K562 (cell line): ENCODE measurements around the gene VIPR1. TPM values are rescaled to one million over a fixed set of nuclear protein-coding genes. Genes with fewer than 3 reads are reported as not detected.

Experiments
- CC2D1A ChIP-seq: fragments of 450-650 bp; IDR thresholded peaks from 2 replicates; pipeline ENCODE4 v1.6.1; 2017; ENCODE audit warnings: mild to moderate bottlenecking
- CREB1 ChIP-seq, 2 experiments: sonication (generic) in 1 of 2; formaldehyde crosslinking in 1 of 2; IDR thresholded peaks; 2 replicates each; pipeline versions ENCODE4 v1.6.1 to v1.8.0; 2012 to 2022; ENCODE audit warnings: inconsistent platforms in 1 of 2, mild to moderate bottlenecking in 1 of 2, missing genetic modification reagents in 1 of 2, moderate library complexity in 1 of 2
- DPF2 ChIP-seq: fragments of 450-650 bp; IDR thresholded peaks from 2 replicates; pipeline ENCODE4 v1.6.1; 2016
- FOXA1 ChIP-seq: fragments of 450-650 bp; IDR thresholded peaks from 2 replicates; pipeline ENCODE4 v1.6.1; 2016; ENCODE audit warnings: mild to moderate bottlenecking, borderline replicate concordance
- FOXO4 ChIP-seq: fragments of 450-650 bp; formaldehyde crosslinking; IDR thresholded peaks from 2 replicates; pipeline ENCODE4 v1.4.0; 2020; ENCODE audit warnings: mild to moderate bottlenecking, moderate library complexity
- FUS ChIP-seq: fragments of 200-400 bp; formaldehyde crosslinking; optimal IDR thresholded peaks from 2 replicates; pipeline ENCODE3; 2017; ENCODE audit warnings: low read depth, low read length
- IFI16 ChIP-seq: fragments of 250-450 bp; sonication (Bioruptor Pico); IDR thresholded peaks from 2 replicates; pipeline ENCODE4 v2.1.2; 2022; ENCODE audit warnings: mild to moderate bottlenecking, inconsistent platforms
- L3MBTL2 ChIP-seq: fragments of 450-650 bp; IDR thresholded peaks from 2 replicates; pipeline ENCODE4 v1.6.1; 2016; ENCODE audit warnings: mild to moderate bottlenecking, moderate library complexity
- LARP7 ChIP-seq: fragments of 450-650 bp; IDR thresholded peaks from 2 replicates; pipeline ENCODE4 v1.6.1; 2016
- MIER1 ChIP-seq: fragments of 450-650 bp; IDR thresholded peaks from 2 replicates; pipeline ENCODE4 v1.6.1; 2016; ENCODE audit warnings: antibody characterized with exemption, mild to moderate bottlenecking, low read depth
- MNT ChIP-seq, 2 experiments: fragments of 450-650 bp; conservative IDR thresholded peaks; 2 replicates each; pipeline ENCODE4 v1.6.1; 2017; ENCODE audit warnings: mild to moderate bottlenecking in 2 of 2, moderate library complexity in 2 of 2
- NR2F6 ChIP-seq: fragments of 450-650 bp; formaldehyde crosslinking; IDR thresholded peaks from 2 replicates; pipeline ENCODE4 v1.4.0; 2020; ENCODE audit warnings: mild to moderate bottlenecking
- NRF1 ChIP-seq, 2 experiments: fragments of 450-650 bp; IDR thresholded peaks in 1 of 2; conservative IDR thresholded peaks in 1 of 2; 2 replicates each; pipeline ENCODE4 v1.6.1; 2014; ENCODE audit warnings: mild to moderate bottlenecking in 2 of 2
- PHB2 ChIP-seq: fragments of 450-650 bp; IDR thresholded peaks from 2 replicates; pipeline ENCODE4 v1.6.1; 2017; ENCODE audit warnings: low read depth
- PHF20 ChIP-seq: fragments of 450-650 bp; IDR thresholded peaks from 2 replicates; pipeline ENCODE4 v1.6.1; 2018; ENCODE audit not compliant: partially characterized antibody
- SAP30 ChIP-seq: fragments of 200-600 bp; sonication (generic); IDR thresholded peaks from 2 replicates; pipeline ENCODE4 v1.6.1; 2012; ENCODE audit warnings: borderline replicate concordance, low read depth, mild to moderate bottlenecking, moderate library complexity, low read length, control low read depth, inconsistent platforms; ENCODE audit not compliant: insufficient read depth, poor library complexity, severe bottlenecking
- THAP12 ChIP-seq: fragments of 250-450 bp; sonication (Bioruptor Pico); IDR thresholded peaks from 2 replicates; pipeline ENCODE4 v1.9.0; 2021; ENCODE audit warnings: mild to moderate bottlenecking, inconsistent platforms
- polyA plus RNA-seq, 8 experiments: library from polyadenylated mRNA; depleted of rRNA in 4 of 8; stranded (reverse) in 5 of 8; unstranded in 3 of 8; fragments of >200 nt; fragmentation: Nextera tagmentation in 2 of 8; fragmentation: Illumina TruSeq in 1 of 8; extraction: Ambion mirVana in 2 of 8; extraction: Trizol in 1 of 8; gene quantifications; 2 replicates each; pipeline versions ENCODE4 v1.2.1 to v1.2.3, GENCODE V29; 2011 to 2014; ENCODE audit warnings: inconsistent platforms in 1 of 8, missing spikeins in 1 of 8
- total RNA-seq, 7 experiments: library from RNA; depleted of rRNA in 6 of 7; stranded (reverse); fragments of >200 nt in 6 of 7; fragmentation: Illumina TruSeq in 2 of 7; extraction: Trizol in 2 of 7; gene quantifications; 2 replicates each; pipeline versions ENCODE4 v1.2.1 to v1.2.3, GENCODE V29; 2011 to 2021; ENCODE audit warnings: low replicate concordance in 1 of 7
- TF ChIP-seq, protein P1 (sequence below): fragments of 450-650 bp; IDR thresholded peaks from 2 replicates; pipeline ENCODE4 v1.6.1; 2016
- TF ChIP-seq, protein P2 (sequence below): fragments of 250-450 bp; sonication (Bioruptor Pico); IDR thresholded peaks from 2 replicates; pipeline ENCODE4 v1.8.0; 2022; ENCODE audit warnings: moderate library complexity, mild to moderate bottlenecking, inconsistent platforms

Gene VIPR1
- total and polyA plus RNA-seq, 9 of the 15 experiments (the other 6 are each of a cell fraction or from before 2014, with no cell fraction given) = 0.04 to 0.38 (median 0.12) TPM; not detected in 3

- no peak for TF ChIP-seq NRF1 (conservative IDR thresholded peaks at IDR 0.05 in 1 of 2, IDR thresholded peaks at IDR 0.05 in 1 of 2)
- TF ChIP-seq PHB2 = no peak
- TF ChIP-seq LARP7 = no peak
- TF ChIP-seq IFI16 (CRISPR knock-in tag) = no peak
- TF ChIP-seq L3MBTL2 = no peak
- no peak for TF ChIP-seq CREB1 (IDR thresholded peaks at IDR 0.05)
- no peak for TF ChIP-seq CREB1 (CRISPR knock-in tag; IDR thresholded peaks at IDR 0.05)
- no peak for TF ChIP-seq FUS
- TF ChIP-seq FOXA1 = no peak
- no peak for TF ChIP-seq PHF20
- TF ChIP-seq MNT (conservative IDR thresholded peaks at IDR 0.05) = no peak
- no peak for TF ChIP-seq FOXO4 (CRISPR knock-in tag)
- no peak for TF ChIP-seq NR2F6 (CRISPR knock-in tag)
- TF ChIP-seq CC2D1A = peak; percentile 1; the same call in 1 of the 2 replicates
- peak; percentile 59 for TF ChIP-seq DPF2
- no peak for TF ChIP-seq THAP12 (CRISPR knock-in tag)
- TF ChIP-seq MIER1 = no peak
- TF ChIP-seq, protein P1, sequence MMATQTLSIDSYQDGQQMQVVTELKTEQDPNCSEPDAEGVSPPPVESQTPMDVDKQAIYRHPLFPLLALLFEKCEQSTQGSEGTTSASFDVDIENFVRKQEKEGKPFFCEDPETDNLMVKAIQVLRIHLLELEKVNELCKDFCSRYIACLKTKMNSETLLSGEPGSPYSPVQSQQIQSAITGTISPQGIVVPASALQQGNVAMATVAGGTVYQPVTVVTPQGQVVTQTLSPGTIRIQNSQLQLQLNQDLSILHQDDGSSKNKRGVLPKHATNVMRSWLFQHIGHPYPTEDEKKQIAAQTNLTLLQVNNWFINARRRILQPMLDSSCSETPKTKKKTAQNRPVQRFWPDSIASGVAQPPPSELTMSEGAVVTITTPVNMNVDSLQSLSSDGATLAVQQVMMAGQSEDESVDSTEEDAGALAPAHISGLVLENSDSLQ = 0 out of 2 replicates have a peak, but pooled peaks have one; percentile 1
- TF ChIP-seq, protein P2, sequence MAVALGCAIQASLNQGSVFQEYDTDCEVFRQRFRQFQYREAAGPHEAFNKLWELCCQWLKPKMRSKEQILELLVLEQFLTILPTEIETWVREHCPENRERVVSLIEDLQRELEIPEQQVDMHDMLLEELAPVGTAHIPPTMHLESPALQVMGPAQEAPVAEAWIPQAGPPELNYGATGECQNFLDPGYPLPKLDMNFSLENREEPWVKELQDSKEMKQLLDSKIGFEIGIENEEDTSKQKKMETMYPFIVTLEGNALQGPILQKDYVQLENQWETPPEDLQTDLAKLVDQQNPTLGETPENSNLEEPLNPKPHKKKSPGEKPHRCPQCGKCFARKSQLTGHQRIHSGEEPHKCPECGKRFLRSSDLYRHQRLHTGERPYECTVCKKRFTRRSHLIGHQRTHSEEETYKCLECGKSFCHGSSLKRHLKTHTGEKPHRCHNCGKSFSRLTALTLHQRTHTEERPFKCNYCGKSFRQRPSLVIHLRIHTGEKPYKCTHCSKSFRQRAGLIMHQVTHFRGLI (CRISPR knock-in tag) = no peak
- no peak for TF ChIP-seq SAP30
These were observed 80.1 kb downstream of the VIPR1 start (continued) for GRCh38 chr3:42582474-42583070.
